ENCODE results near the gene MAP1LC3B2. TPM values are rescaled to one million over a fixed set of nuclear protein-coding genes. Genes with fewer than 3 reads are reported as not detected.

MAP1LC3B2 gene
- total and polyA plus RNA-seq, 2 of the 8 experiments (the other 6 are each of a cell fraction or from before 2014, with no cell fraction given), result 0.39 to 1.5 TPM

- H3K27ac ChIP-seq (ENCODE audit: low read depth, low read length), result no peak overlapping the region
- H3K4me1 ChIP-seq (replicated peaks in 1 of 4; ENCODE audit: control insufficient read depth in 3 of 4, insufficient read depth in 4 of 4, low read length in 3 of 4), result peaks cover 3 to 14% (median 10%) of the 10 kb centered on the region in 4 experiments
- no peak for FAIRE-seq
Observed at GRCh38 chr12:116601933-116602810, 43.0 kb downstream of the MAP1LC3B2 start.

More at GRCh38 chr12:116601933-116602810, 43.0 kb downstream of the MAP1LC3B2 start:
- Histone ChIP-seq H3K56ac (replicated peaks; ENCODE audit: insufficient read length, low read depth, low read length) (no peak overlapping the region), H3K18ac (ENCODE audit: extremely low read depth, low read length) (no peak overlapping the region), H2BK5ac (ENCODE audit: low read depth, low read length) (no peak overlapping the region), H4K20me1 (replicated peaks in 1 of 2; ENCODE audit: control insufficient read depth in 1 of 2, insufficient read depth in 2 of 2, low read length in 2 of 2) (no peaks in the 10 kb centered on the region), H3K79me2 (ENCODE audit: control insufficient read depth in 1 of 2, insufficient read depth in 2 of 2, low read length in 2 of 2) (no peaks in the 10 kb centered on the region), H3K14ac (ENCODE audit: insufficient read length) (no peak overlapping the region), H2BK120ac (replicated peaks; ENCODE audit: low read depth, low read length) (no peak overlapping the region), H3K27me3 (replicated peaks in 1 of 4; ENCODE audit: control insufficient read depth in 3 of 4, extremely low read depth in 1 of 4, insufficient read depth in 3 of 4, low read length in 3 of 4) (no peaks in the 10 kb centered on the region), H4K8ac (ENCODE audit: extremely low read depth, insufficient read depth, low read length) (no peak overlapping the region), H3K9me3 (ENCODE audit: insufficient read depth in 2 of 2, low read depth in 1 of 2, low read length in 1 of 2) (0 out of 4 replicates have a peak, but pooled peaks cover 0 to 1% of the 10 kb centered on the region in 2 experiments), H3K9ac (replicated peaks in 1 of 4; ENCODE audit: extremely low read depth in 1 of 4, low read depth in 3 of 4, low read length in 3 of 4) (no peak overlapping the region), H2BK20ac (ENCODE audit: low read length) (no peak overlapping the region), H3K79me1 (ENCODE audit: low read depth, low read length) (no peaks in the 10 kb centered on the region), H3K4ac (replicated peaks; ENCODE audit: insufficient read length, low read depth, low read length) (no peak overlapping the region), H2AFZ (ENCODE audit: low read length) (no peak overlapping the region), H4K5ac (ENCODE audit: insufficient read length, low read depth, low read length) (no peak overlapping the region), H2BK15ac (ENCODE audit: low read length) (peak overlapping the region; percentile 88; the same call in 1 of the 2 replicates), H4K91ac (replicated peaks; ENCODE audit: insufficient read length, low read length) (no peak overlapping the region), H3K4me2 (ENCODE audit: insufficient read depth in 1 of 2, low read depth in 2 of 2, low read length in 2 of 2) (no peak overlapping the region), H3K23me2 (ENCODE audit: low read depth, low read length) (no peaks in the 10 kb centered on the region), H3K36me3 (ENCODE audit: control insufficient read depth in 2 of 4, insufficient read depth in 4 of 4, low read length in 3 of 4) (no peaks in the 10 kb centered on the region), H3K4me3 (ENCODE audit: extremely low read depth in 1 of 4, insufficient read depth in 2 of 4, low read depth in 3 of 4, low read length in 4 of 4) (no peak overlapping the region), H3K23ac (ENCODE audit: insufficient read length) (no peak overlapping the region), H2AK5ac (ENCODE audit: low read depth, low read length) (no peak overlapping the region), H2BK12ac (ENCODE audit: low read depth, low read length) (no peak overlapping the region)
- ChIA-PET CTCF (ENCODE audit: partially characterized antibody) (interaction anchor here (0.6 to 4.2 kb wide), 18 partner anchors 8 to 656 kb away, joined by 3 to 34 read pairs (median 4); no protein-coding TSS in a partner anchor), POLR2A (ENCODE audit: partially characterized antibody) (interaction anchor here (0.5 to 0.7 kb wide), 3 partner anchors 33 to 391 kb away, joined by 3 read pairs; no protein-coding TSS in a partner anchor)
- WGBS, 2 experiments (ENCODE audit: extremely low coverage in 1 of 2, insufficient coverage in 1 of 2, insufficient read length in 1 of 2, insufficient replicate concordance in 2 of 2, low coverage in 1 of 2, low lambda C conversion rate in 2 of 2, missing lambda C conversion rate in 1 of 2), result 84% methylated on average over 7 of the region's 7 CpGs; no CpG with 5 or more reads in 1 of the 2 experiments
- no peak for DNase-seq (ENCODE audit: low read depth in 1 of 2, low spot score in 2 of 2)
- TF ChIP-seq KDM1A (IDR thresholded peaks at IDR 0.05; ENCODE audit: borderline replicate concordance, low read length) (no peak), ATF2 (IDR thresholded peaks at IDR 0.05; ENCODE audit: low read length) (no peak), EP300 (IDR thresholded peaks at IDR 0.05; ENCODE audit: borderline replicate concordance in 1 of 2, low read depth in 2 of 2, low read length in 2 of 2) (no peak)

All from H1 (cell line).